H1 (cell line): ENCODE data around the gene PEX16. TPM values are rescaled to one million over a fixed set of nuclear protein-coding genes. Genes with fewer than 3 reads are reported as not detected.

Source experiments
- CTCF ChIA-PET: fragments of 300-600 bp; sonication (Branson Sonifier 250); formaldehyde crosslinking; loops from one replicate; lab custom pipeline; 2021; ENCODE audit not compliant: partially characterized antibody; lab: Charles Lee
- POLR2A ChIA-PET: fragments of 300-600 bp; sonication (Branson Sonifier 250); formaldehyde crosslinking; loops from one replicate; lab custom pipeline; 2021; ENCODE audit warnings: inconsistent platforms; ENCODE audit not compliant: partially characterized antibody; lab: Charles Lee
- DNase-seq, 2 experiments: peaks; one replicate each; pipeline versions ENCODE4 v3.0.0 to v3.0.0-alpha.2; 2010 to 2022; ENCODE audit warnings: low spot score in 2 of 2, low read depth in 1 of 2, mixed read lengths in 1 of 2
- FAIRE-seq: peaks from 2 replicates; lab custom pipeline; 2011; peaks lifted over from hg19 to GRCh38; lab: Jason Lieb, UNC
- H2AFZ ChIP-seq: 2 replicates; pipeline ENCODE4 v1.8.1; 2012; ENCODE audit warnings: low read length, inconsistent platforms
- H2AK5ac ChIP-seq: 2 replicates; pipeline ENCODE4 v1.6.1; 2013; ENCODE audit warnings: low read depth, low read length
- H2BK120ac ChIP-seq: replicated peaks from 2 replicates; pipeline ENCODE3; 2013; ENCODE audit warnings: low read depth, low read length, inconsistent platforms
- H2BK12ac ChIP-seq: 2 replicates; pipeline ENCODE4 v1.6.1; 2013; ENCODE audit warnings: low read depth, low read length
- H2BK15ac ChIP-seq: 2 replicates; pipeline ENCODE4 v1.6.1; 2013; ENCODE audit warnings: low read length
- H2BK20ac ChIP-seq: 2 replicates; pipeline ENCODE4 v1.6.1; 2013; ENCODE audit warnings: low read length
- H2BK5ac ChIP-seq: 2 replicates; pipeline ENCODE4 v1.6.1; 2013; ENCODE audit warnings: low read depth, low read length
- H3K14ac ChIP-seq: 2 replicates; pipeline ENCODE4 v1.6.1; 2013; ENCODE audit warnings: inconsistent platforms; ENCODE audit not compliant: insufficient read length
- H3K18ac ChIP-seq: 2 replicates; pipeline ENCODE4 v1.6.1; 2013; ENCODE audit warnings: low read length; ENCODE audit errors: extremely low read depth
- H3K23ac ChIP-seq: 2 replicates; pipeline ENCODE4 v1.6.1; 2013; ENCODE audit warnings: inconsistent platforms; ENCODE audit not compliant: insufficient read length
- H3K23me2 ChIP-seq: 2 replicates; pipeline ENCODE4 v1.6.1; 2013; ENCODE audit warnings: low read depth, low read length
- H3K27ac ChIP-seq: 2 replicates; pipeline ENCODE4 v1.6.1; 2011; ENCODE audit warnings: low read depth, low read length, inconsistent platforms
- H3K27me3 ChIP-seq, 4 experiments: replicated peaks in 1 of 4; 1 replicate in 1 of 4; 2 replicates in 3 of 4; pipeline versions ENCODE4 v1.6.1 to v1.8.1; 2011 to 2013; ENCODE audit warnings: low read length in 3 of 4, mild to moderate bottlenecking in 3 of 4, inconsistent platforms in 2 of 4, mixed read lengths in 2 of 4, moderate library complexity in 1 of 4; ENCODE audit not compliant: control insufficient read depth in 3 of 4, insufficient read depth in 3 of 4; ENCODE audit errors: extremely low read depth in 1 of 4
- H3K36me3 ChIP-seq, 4 experiments: 2 replicates each; pipeline versions ENCODE4 v1.6.1 to v1.8.1; 2011 to 2013; ENCODE audit warnings: mild to moderate bottlenecking in 4 of 4, low read length in 3 of 4, moderate library complexity in 2 of 4, control low read depth in 1 of 4, inconsistent platforms in 1 of 4; ENCODE audit not compliant: insufficient read depth in 4 of 4, control insufficient read depth in 2 of 4
- H3K4ac ChIP-seq: replicated peaks from 2 replicates; pipeline ENCODE3; 2013; ENCODE audit warnings: low read length, low read depth, mixed read lengths, inconsistent platforms; ENCODE audit not compliant: insufficient read length
- H3K4me1 ChIP-seq, 4 experiments: replicated peaks in 1 of 4; 1 replicate in 1 of 4; 2 replicates in 3 of 4; pipeline versions ENCODE4 v1.6.1 to v1.8.1; 2011 to 2013; ENCODE audit warnings: low read length in 3 of 4, inconsistent platforms in 2 of 4, mixed read lengths in 1 of 4; ENCODE audit not compliant: insufficient read depth in 4 of 4, control insufficient read depth in 3 of 4
- H3K4me2 ChIP-seq, 2 experiments: 2 replicates each; pipeline versions ENCODE4 v1.6.1 to v1.8.1; 2011 to 2013; ENCODE audit warnings: low read depth in 2 of 2, low read length in 2 of 2, control low read depth in 1 of 2, inconsistent platforms in 1 of 2, mild to moderate bottlenecking in 1 of 2; ENCODE audit not compliant: insufficient read depth in 1 of 2
- H3K4me3 ChIP-seq, 4 experiments: fragments of 200-600, 300-600 bp in 1 of 4; sonication (generic), shearing (Covaris generic), sonication (Bioruptor Twin) in 1 of 4; 2 replicates each; pipeline versions ENCODE4 v1.5.1 to v1.8.1; 2011 to 2016; ENCODE audit warnings: low read length in 4 of 4, low read depth in 3 of 4, control low read depth in 2 of 4, inconsistent platforms in 2 of 4, mild to moderate bottlenecking in 2 of 4, mixed read lengths in 1 of 4, moderate library complexity in 1 of 4; ENCODE audit not compliant: insufficient read depth in 2 of 4; ENCODE audit errors: extremely low read depth in 1 of 4
- H3K56ac ChIP-seq: replicated peaks from 2 replicates; pipeline ENCODE3; 2013; ENCODE audit warnings: low read depth, mild to moderate bottlenecking, mixed read lengths, low read length, inconsistent platforms; ENCODE audit not compliant: insufficient read length
- H3K79me1 ChIP-seq: 2 replicates; pipeline ENCODE4 v1.6.1; 2013; ENCODE audit warnings: low read depth, low read length, control low read depth
- H3K79me2 ChIP-seq, 2 experiments: 2 replicates each; pipeline versions ENCODE4 v1.6.1 to v1.8.1; 2012 to 2013; ENCODE audit warnings: low read length in 2 of 2, mild to moderate bottlenecking in 2 of 2, inconsistent platforms in 1 of 2; ENCODE audit not compliant: insufficient read depth in 2 of 2, control insufficient read depth in 1 of 2
- H3K9ac ChIP-seq, 4 experiments: replicated peaks in 1 of 4; 1 replicate in 1 of 4; 2 replicates in 3 of 4; pipeline versions ENCODE4 v1.6.1 to v1.8.1; 2011 to 2013; ENCODE audit warnings: low read depth in 3 of 4, low read length in 3 of 4, control low read depth in 2 of 4, mild to moderate bottlenecking in 2 of 4, moderate library complexity in 2 of 4, inconsistent platforms in 1 of 4; ENCODE audit errors: extremely low read depth in 1 of 4
- H3K9me3 ChIP-seq, 2 experiments: 2 replicates each; pipeline versions ENCODE4 v1.6.1 to v1.8.1; 2012 to 2013; ENCODE audit warnings: mild to moderate bottlenecking in 2 of 2, moderate library complexity in 2 of 2, control low read depth in 1 of 2, inconsistent platforms in 1 of 2, low read depth in 1 of 2, low read length in 1 of 2, mixed read lengths in 1 of 2; ENCODE audit not compliant: insufficient read depth in 2 of 2
- H4K20me1 ChIP-seq, 2 experiments: replicated peaks in 1 of 2; 2 replicates each; pipeline versions ENCODE3 to v1.8.1; 2011 to 2013; ENCODE audit warnings: inconsistent platforms in 2 of 2, low read length in 2 of 2, mild to moderate bottlenecking in 1 of 2; ENCODE audit not compliant: insufficient read depth in 2 of 2, control insufficient read depth in 1 of 2
- H4K5ac ChIP-seq: 2 replicates; pipeline ENCODE4 v1.6.1; 2013; ENCODE audit warnings: low read length, low read depth, mixed read lengths, inconsistent platforms; ENCODE audit not compliant: insufficient read length
- H4K8ac ChIP-seq: 2 replicates; pipeline ENCODE4 v1.8.0; 2013; ENCODE audit warnings: mild to moderate bottlenecking, moderate library complexity, low read length, inconsistent platforms; ENCODE audit not compliant: insufficient read depth; ENCODE audit errors: extremely low read depth
- H4K91ac ChIP-seq: replicated peaks from 2 replicates; pipeline ENCODE3; 2013; ENCODE audit warnings: low read length, mixed read lengths, inconsistent platforms; ENCODE audit not compliant: insufficient read length
- GABPA ChIP-seq: IDR thresholded peaks from 2 replicates; pipeline ENCODE4 v1.6.1; 2011; ENCODE audit warnings: mild to moderate bottlenecking, low read length, moderate library complexity, borderline replicate concordance; ENCODE audit not compliant: insufficient read depth
- WGBS, 2 experiments: shearing (Covaris generic) in 1 of 2; methylation state at CpG; one replicate each; pipeline versions ENCODE4 v1.1.6 to v1.1.7; 2013 to 2015; ENCODE audit warnings: low lambda C conversion rate in 2 of 2, mixed read lengths in 2 of 2, inconsistent platforms in 1 of 2, low coverage in 1 of 2, missing lambda C conversion rate in 1 of 2; ENCODE audit not compliant: insufficient replicate concordance in 2 of 2, insufficient coverage in 1 of 2, insufficient read length in 1 of 2; ENCODE audit errors: extremely low coverage in 1 of 2, missing lambda C conversion rate in 1 of 2; 5-methylcytosine and 5-hydroxymethylcytosine counted together
- polyA plus RNA-seq, 7 experiments: library from polyadenylated mRNA; depleted of rRNA in 3 of 7; stranded (reverse) in 5 of 7; unstranded in 2 of 7; fragments of >200 nt in 5 of 7; fragments of 200-250 nt in 2 of 7; gene quantifications; 1 replicate in 5 of 7; 2 replicates in 1 of 7; 4 replicates in 1 of 7; pipeline versions ENCODE4 v1.2.1 to v1.2.3, GENCODE V29; 2011 to 2013; ENCODE audit warnings: missing spikeins in 2 of 7, mixed read lengths in 2 of 7
- total RNA-seq: library from RNA; stranded (reverse); fragmentation: NEBNext Ultra II Directional; extraction: Animal tissue kit (Norgen Biotek cat#: 25700); gene quantifications from 2 replicates; pipeline ENCODE4 v1.2.1, GENCODE V29; 2021

Gene PEX16
- total and polyA plus RNA-seq, 2 of the 8 experiments (the other 6 are each of a cell fraction or from before 2014, with no cell fraction given): 29.2 to 36.0 TPM

- Histone ChIP-seq H2AK5ac (no peak overlapping the region), H3K18ac (no peak overlapping the region), H3K4me2 (no peak overlapping the region), H3K4me1 (peaks cover 0 to 9% (median 3%) of the 10 kb centered on the region in 4 experiments; a peak in 5 of 7 replicates), H2BK5ac (no peak overlapping the region), H3K4me3 (no peak overlapping the region), H3K14ac (no peak overlapping the region), H3K9me3 (no peaks in the 10 kb centered on the region), H4K91ac (no peak overlapping the region), H3K36me3 (peaks cover 6 to 23% (median 18%) of the 10 kb centered on the region in 4 experiments; a peak in 6 of 8 replicates), H2BK20ac (no peak overlapping the region), H3K56ac (no peak overlapping the region), H2BK12ac (no peak overlapping the region), H2AFZ (no peak overlapping the region), H3K23me2 (peaks cover 8% of the 10 kb centered on the region), H3K23ac (no peak overlapping the region), H3K27ac (no peak overlapping the region), H2BK120ac (no peak overlapping the region), H2BK15ac (no peak overlapping the region), H4K8ac (no peak overlapping the region), H3K4ac (no peak overlapping the region), H4K5ac (no peak overlapping the region), H3K9ac (no peak overlapping the region), H3K79me2 (no peaks in the 10 kb centered on the region), H4K20me1 (peaks cover 10 to 24% of the 10 kb centered on the region in 2 experiments), H3K27me3 (peaks cover 0 to 5% (median 2%) of the 10 kb centered on the region in 4 experiments; a peak in 1 of 7 replicates), H3K79me1 (peaks cover 2% of the 10 kb centered on the region)
- TF ChIP-seq GABPA: no peak
- DNase-seq: no peak
- WGBS, 2 experiments: 87% methylated on average over 18 of the region's 19 CpGs; no CpG with 5 or more reads in 1 of the 2 experiments
- CTCF ChIA-PET: interaction anchor here (1.0 to 1.2 kb wide), 3 partner anchors 29 to 101 kb away, joined by 3 to 4 read pairs (median 4); no protein-coding TSS in a partner anchor
- no peak for FAIRE-seq
- POLR2A ChIA-PET: interaction anchor here (1.0 to 6.2 kb wide), 5 partner anchors 11 to 43 kb away, joined by 4 to 36 read pairs (median 5); partner anchors contain the start of genes LARGE2 and PEX16
Measured at GRCh38 chr11:45905095-45905494, 12.6 kb downstream of the PEX16 start.
